Measurements from ENCODE around the gene DDX20.

DDX20 gene

DNA sequence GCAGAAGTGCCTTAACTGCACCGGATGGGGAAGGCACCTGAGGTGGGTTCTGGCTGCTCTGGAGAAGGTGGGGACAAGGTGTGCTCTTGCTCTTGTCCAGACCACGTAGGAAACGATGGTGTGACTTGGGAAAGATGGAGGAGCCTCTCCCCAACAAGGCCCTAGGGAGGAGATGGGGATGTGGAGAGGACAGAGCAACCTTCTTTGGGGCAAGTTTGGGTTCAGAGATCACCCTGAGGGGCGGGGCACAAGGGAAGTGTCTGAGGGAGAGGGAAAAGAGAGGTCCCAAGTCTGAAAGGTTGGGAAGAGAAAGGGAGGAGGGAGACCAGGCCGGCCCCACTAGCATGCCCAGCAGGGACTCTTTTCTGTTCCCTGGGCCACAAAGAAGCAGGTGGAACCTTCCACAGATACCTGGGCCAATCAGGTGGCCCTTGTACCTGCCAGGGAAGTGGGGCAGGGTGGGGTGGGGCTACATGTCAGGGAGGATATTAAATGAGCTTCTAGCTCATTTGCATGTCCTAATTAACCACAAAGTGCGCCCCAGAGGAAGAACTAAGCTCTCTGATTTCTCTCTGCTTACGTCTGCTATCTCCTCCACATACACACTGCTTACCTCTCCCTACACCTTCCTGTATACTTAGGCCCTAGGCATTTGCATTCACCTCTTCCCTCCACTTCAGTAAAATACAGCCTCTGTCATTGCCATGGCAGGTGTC is 32.5 kb upstream of the DDX20 start:
- in situ Hi-C loops (cut with HindIII; ENCODE audit: low pct_ligation_motif_present, low sequenced_read_pairs), result no loop called here
- Histone ChIP-seq H3K27ac (no peak overlapping the region), H3K36me3 (replicated peaks) (no peaks in the 10 kb centered on the region), H3K27me3 (replicated peaks) (no peaks in the 10 kb centered on the region), H3K4me3 (ENCODE audit: low read depth, low read length) (no peak overlapping the region)
- DNase-seq, result no peak
- TF ChIP-seq, protein P1, sequence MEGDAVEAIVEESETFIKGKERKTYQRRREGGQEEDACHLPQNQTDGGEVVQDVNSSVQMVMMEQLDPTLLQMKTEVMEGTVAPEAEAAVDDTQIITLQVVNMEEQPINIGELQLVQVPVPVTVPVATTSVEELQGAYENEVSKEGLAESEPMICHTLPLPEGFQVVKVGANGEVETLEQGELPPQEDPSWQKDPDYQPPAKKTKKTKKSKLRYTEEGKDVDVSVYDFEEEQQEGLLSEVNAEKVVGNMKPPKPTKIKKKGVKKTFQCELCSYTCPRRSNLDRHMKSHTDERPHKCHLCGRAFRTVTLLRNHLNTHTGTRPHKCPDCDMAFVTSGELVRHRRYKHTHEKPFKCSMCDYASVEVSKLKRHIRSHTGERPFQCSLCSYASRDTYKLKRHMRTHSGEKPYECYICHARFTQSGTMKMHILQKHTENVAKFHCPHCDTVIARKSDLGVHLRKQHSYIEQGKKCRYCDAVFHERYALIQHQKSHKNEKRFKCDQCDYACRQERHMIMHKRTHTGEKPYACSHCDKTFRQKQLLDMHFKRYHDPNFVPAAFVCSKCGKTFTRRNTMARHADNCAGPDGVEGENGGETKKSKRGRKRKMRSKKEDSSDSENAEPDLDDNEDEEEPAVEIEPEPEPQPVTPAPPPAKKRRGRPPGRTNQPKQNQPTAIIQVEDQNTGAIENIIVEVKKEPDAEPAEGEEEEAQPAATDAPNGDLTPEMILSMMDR (IDR thresholded peaks at IDR 0.05; ENCODE audit: low read depth, low read length, missing control alignments), result no peak

DNA sequence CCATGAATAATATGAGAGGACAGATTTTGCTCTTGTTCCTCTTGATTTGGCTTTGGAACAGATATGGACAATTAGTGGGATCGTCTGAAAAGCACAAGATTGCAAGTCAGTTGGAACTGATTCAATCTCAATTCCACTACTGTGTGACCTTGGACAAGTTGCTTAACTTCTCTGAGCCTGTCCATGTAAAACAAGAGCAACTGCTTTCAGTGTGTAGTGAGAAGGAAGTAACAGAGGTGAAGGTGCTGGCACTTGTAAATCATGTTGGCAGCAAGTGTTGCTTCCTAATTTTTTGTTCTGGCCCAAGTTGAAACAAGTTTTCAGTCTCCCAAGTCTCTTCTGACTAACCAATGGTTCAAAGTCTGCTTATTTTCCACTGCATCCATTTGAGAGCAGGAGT is 31.8 kb upstream of the DDX20 start:
- H3K4me3 ChIP-seq (ENCODE audit: low read depth, low read length), result no peak overlapping the region
- no peak overlapping the region for H3K27ac ChIP-seq
- in situ Hi-C loops (cut with HindIII; ENCODE audit: low pct_ligation_motif_present, low sequenced_read_pairs), result no loop called here
- TF ChIP-seq, protein P1 (IDR thresholded peaks at IDR 0.05; ENCODE audit: low read depth, low read length, missing control alignments), result no peak
- H3K27me3 ChIP-seq (replicated peaks), result no peaks in the 10 kb centered on the region
- no peak for DNase-seq
- H3K36me3 ChIP-seq (replicated peaks), result no peaks in the 10 kb centered on the region

DNA sequence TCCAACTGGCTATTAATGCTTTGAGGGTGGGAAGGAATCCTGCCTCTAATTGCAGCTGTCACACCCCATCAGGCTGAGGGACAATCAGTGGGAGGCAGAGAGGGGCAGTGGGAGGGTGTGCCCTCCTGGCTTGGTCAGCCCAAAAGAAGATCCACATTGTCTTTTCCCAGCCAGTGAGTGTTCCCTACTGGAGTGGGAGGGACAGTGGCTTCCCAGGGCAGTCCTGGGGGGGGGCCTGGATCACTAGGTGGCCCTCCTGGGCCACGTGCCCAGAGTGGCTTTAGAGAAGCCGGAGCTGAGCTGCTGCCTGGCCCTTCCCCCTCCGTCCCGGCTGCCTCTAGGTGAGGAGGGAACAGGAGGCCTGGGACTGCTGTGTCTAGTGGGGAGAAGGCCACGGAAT is 30.5 kb upstream of the DDX20 start:
- TF ChIP-seq, protein P1 (IDR thresholded peaks at IDR 0.05; ENCODE audit: low read depth, low read length, missing control alignments), result no peak
- DNase-seq, result no peak
- Histone ChIP-seq H3K27me3 (replicated peaks) (no peaks in the 10 kb centered on the region), H3K36me3 (replicated peaks) (no peaks in the 10 kb centered on the region), H3K27ac (no peak overlapping the region), H3K4me3 (ENCODE audit: low read depth, low read length) (no peak overlapping the region)
- in situ Hi-C loops (cut with HindIII; ENCODE audit: low pct_ligation_motif_present, low sequenced_read_pairs), result no loop called here

DNA sequence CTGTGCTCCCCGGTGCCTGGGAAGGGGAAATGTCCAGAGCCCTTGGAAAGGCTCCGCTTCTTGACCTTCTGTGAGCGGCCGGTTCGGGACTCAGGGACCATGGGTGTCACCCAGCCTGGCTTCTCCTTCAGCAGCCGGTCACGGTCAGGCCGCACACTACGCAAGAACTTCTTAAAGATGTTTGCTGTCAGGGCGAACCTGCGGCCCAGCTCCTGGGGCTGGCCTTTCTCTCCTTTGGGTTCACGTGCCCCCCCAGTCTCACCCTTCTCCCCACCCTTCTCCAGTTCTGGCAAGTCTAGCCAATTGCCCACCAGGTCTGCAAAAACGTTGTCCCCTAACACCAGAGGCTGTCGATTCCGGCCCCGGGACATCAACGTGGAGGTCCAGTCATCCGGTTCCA is 28.6 kb upstream of the DDX20 start:
- in situ Hi-C loops (cut with HindIII; ENCODE audit: low pct_ligation_motif_present, low sequenced_read_pairs), result no loop called here

DNA sequence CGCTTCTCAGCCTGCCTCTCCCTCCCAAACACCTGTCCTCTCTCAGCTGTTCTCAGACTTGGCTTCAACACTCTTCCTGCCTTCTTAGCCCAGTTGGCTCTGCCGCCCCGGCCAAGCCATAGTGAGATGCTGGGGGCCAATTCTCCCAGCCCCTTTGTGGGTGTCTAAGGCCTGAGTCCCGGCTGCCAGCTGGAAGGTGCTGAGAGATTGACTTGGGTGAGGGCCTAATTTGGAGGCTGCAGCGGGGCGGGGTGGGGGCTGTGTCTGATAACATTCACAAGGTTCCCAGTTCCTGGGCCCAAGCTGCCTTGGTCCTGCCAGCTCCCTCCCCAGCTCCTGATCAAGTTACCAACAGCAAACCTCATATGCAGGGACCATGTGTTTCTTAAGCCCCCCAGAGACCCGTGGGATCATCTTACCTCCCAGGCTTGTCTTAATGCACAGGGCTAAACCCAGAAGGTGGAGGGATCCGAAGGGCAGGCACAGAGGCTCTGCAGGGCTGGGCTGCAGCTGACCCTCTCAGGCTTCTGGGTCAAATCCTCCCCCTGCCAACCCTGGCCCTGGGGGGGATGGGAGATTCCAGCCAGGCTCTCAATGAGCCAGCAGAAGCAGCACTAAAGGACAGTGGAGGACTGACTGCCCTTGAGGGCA is 26.3 kb upstream of the DDX20 start:
- no peaks in the 10 kb centered on the region for H3K36me3 ChIP-seq (replicated peaks)
- H3K27ac ChIP-seq, result no peak overlapping the region
- no peaks in the 10 kb centered on the region for H3K27me3 ChIP-seq (replicated peaks)
- no peak for DNase-seq
- TF ChIP-seq, protein P1 (IDR thresholded peaks at IDR 0.05; ENCODE audit: low read depth, low read length, missing control alignments), result no peak
- H3K4me3 ChIP-seq (ENCODE audit: low read depth, low read length), result no peak overlapping the region
- in situ Hi-C loops (cut with HindIII; ENCODE audit: low pct_ligation_motif_present, low sequenced_read_pairs), result no loop called here

More for the DNA sequence above, 28.6 kb upstream of the DDX20 start:
- TF ChIP-seq, protein P1 (IDR thresholded peaks at IDR 0.05; ENCODE audit: low read depth, low read length, missing control alignments), result no peak
- DNase-seq, result no peak
- Histone ChIP-seq H3K27me3 (replicated peaks) (no peaks in the 10 kb centered on the region), H3K4me3 (ENCODE audit: low read depth, low read length) (no peak overlapping the region), H3K27ac (no peak overlapping the region), H3K36me3 (replicated peaks) (no peaks in the 10 kb centered on the region)
